Right lobe of liver (tissue), 4 donors: ENCODE data around the gene ADCK2.

Experiments
- POLR2A ChIP-seq: fragments of 450-650 bp; IDR thresholded peaks from one replicate; pipeline ENCODE4 v1.6.1; 2017; ENCODE audit warnings: antibody characterized with exemption, mild to moderate bottlenecking
- TF ChIP-seq, protein P1 (sequence below), 4 donors: fragments of 200-600 bp in 3 of 4; fragments of 450-650 bp in 1 of 4; IDR thresholded peaks; one replicate each; pipeline versions ENCODE4 v1.5.1 to v1.8.0; 2016 to 2022; ENCODE audit warnings: antibody characterized with exemption in 4 of 4, mild to moderate bottlenecking in 2 of 4
- donor health status: DM: no; HTN: no; CAD: no.
- donor health status: DM: no; HTN: no; CAD: no.
- donor health status: DM: no; HTN: yes; CAD: no.

DNA sequence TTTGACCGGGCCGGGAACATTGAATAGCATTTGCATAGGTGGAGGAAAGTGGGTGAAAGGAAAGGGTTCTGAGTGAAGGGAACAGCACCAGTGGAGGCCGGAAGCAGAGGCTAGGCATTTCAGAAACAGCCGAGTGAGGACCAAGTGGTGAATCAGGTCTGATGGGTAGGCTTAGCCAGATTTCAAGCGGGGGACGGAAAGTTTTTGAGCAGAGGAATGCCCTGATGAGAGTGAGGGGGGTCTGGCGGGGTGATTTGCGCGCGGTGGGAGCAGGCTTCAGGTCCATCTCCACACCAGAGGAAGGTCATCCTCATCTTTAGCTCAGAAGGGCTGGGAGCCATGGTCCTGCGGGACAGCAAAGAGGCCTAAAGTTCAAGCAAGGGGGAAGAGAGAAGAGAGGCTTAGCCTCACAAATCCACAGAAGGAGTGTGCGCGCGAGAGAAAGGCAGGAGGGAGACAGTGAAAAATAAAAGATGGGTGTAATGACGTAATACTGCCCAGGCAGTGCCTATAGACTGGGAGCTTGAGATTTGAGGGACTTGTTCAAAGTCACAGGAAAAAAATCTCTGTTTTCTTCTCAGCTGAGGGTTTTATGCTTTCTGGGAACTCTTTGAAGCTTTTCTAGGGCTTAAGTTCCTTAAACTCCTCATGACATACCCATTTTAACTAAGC lies 31.1 kb upstream of the ADCK2 start:
- TF ChIP-seq, protein P1, sequence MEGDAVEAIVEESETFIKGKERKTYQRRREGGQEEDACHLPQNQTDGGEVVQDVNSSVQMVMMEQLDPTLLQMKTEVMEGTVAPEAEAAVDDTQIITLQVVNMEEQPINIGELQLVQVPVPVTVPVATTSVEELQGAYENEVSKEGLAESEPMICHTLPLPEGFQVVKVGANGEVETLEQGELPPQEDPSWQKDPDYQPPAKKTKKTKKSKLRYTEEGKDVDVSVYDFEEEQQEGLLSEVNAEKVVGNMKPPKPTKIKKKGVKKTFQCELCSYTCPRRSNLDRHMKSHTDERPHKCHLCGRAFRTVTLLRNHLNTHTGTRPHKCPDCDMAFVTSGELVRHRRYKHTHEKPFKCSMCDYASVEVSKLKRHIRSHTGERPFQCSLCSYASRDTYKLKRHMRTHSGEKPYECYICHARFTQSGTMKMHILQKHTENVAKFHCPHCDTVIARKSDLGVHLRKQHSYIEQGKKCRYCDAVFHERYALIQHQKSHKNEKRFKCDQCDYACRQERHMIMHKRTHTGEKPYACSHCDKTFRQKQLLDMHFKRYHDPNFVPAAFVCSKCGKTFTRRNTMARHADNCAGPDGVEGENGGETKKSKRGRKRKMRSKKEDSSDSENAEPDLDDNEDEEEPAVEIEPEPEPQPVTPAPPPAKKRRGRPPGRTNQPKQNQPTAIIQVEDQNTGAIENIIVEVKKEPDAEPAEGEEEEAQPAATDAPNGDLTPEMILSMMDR (IDR thresholded peaks at IDR 0.05), result no peak
- no peak for TF ChIP-seq POLR2A
